Endodermal cell (in vitro differentiated cells): Measurements from ENCODE around the gene OPHN1. TPM values are rescaled to one million over a fixed set of nuclear protein-coding genes. Genes with fewer than 3 reads are reported as not detected.

ENCODE experiments used
- DNase-seq: peaks from one replicate; pipeline ENCODE4 v3.0.0-alpha.2; 2017
- H3K27ac ChIP-seq: 2 replicates; pipeline ENCODE4 v1.5.1; 2013; ENCODE audit warnings: mild to moderate bottlenecking, low read depth, low read length, moderate library complexity
- H3K27me3 ChIP-seq: 2 replicates; pipeline ENCODE4 v1.6.1; 2013; ENCODE audit warnings: mild to moderate bottlenecking, low read length, moderate library complexity; ENCODE audit not compliant: insufficient read depth, control insufficient read depth, poor library complexity, severe bottlenecking
- H3K36me3 ChIP-seq: 2 replicates; pipeline ENCODE4 v1.7.0; 2013; ENCODE audit warnings: mild to moderate bottlenecking, low read length, moderate library complexity; ENCODE audit not compliant: control insufficient read depth, insufficient read depth
- H3K4me1 ChIP-seq: one replicate; pipeline ENCODE4 v1.7.0; 2013; ENCODE audit warnings: low read length; ENCODE audit not compliant: control insufficient read depth, insufficient read depth
- H3K4me3 ChIP-seq: 2 replicates; pipeline ENCODE4 v1.5.1; 2013; ENCODE audit warnings: mild to moderate bottlenecking, low read length, moderate library complexity
- H3K9ac ChIP-seq: 2 replicates; pipeline ENCODE4 v1.6.1; 2013; ENCODE audit warnings: mild to moderate bottlenecking, low read length, moderate library complexity; ENCODE audit not compliant: poor library complexity, severe bottlenecking; ENCODE audit errors: extremely low read depth
- H3K9me3 ChIP-seq: 2 replicates; pipeline ENCODE4 v1.6.1; 2013; ENCODE audit warnings: mild to moderate bottlenecking, low read length, moderate library complexity; ENCODE audit not compliant: control insufficient read depth
- H3K27ac Mint-ChIP-seq: 2 replicates; pipeline ENCODE4 v1.8.0; 2020; ENCODE audit warnings: mixed read lengths
- H3K27me3 Mint-ChIP-seq: 2 replicates; pipeline ENCODE4 v1.8.0; 2021; ENCODE audit warnings: mild to moderate bottlenecking, mixed read lengths; ENCODE audit not compliant: insufficient read depth
- H3K36me3 Mint-ChIP-seq: 2 replicates; pipeline ENCODE4 v1.8.0; 2020; ENCODE audit warnings: low read depth, mixed read lengths
- H3K4me1 Mint-ChIP-seq: 2 replicates; pipeline ENCODE4 v1.8.0; 2020; ENCODE audit warnings: mixed read lengths
- H3K4me3 Mint-ChIP-seq: 2 replicates; pipeline ENCODE4 v1.8.0; 2020; ENCODE audit warnings: mild to moderate bottlenecking, moderate library complexity, mixed read lengths
- H3K9me3 Mint-ChIP-seq: 2 replicates; pipeline ENCODE4 v1.8.0; 2020; ENCODE audit warnings: mild to moderate bottlenecking, mixed read lengths
- CTCF ChIP-seq: fragments of 200-600 bp; sonication (generic); conservative IDR thresholded peaks from 2 replicates; pipeline ENCODE4 v1.5.0; 2021; ENCODE audit warnings: antibody characterized with exemption, mild to moderate bottlenecking
- WGBS, 2 experiments: methylation state at CpG; one replicate each; pipeline versions ENCODE4 v1.1.5 to v1.1.7; 2013; ENCODE audit warnings: missing lambda C conversion rate in 2 of 2, mixed read lengths in 1 of 2; ENCODE audit not compliant: insufficient coverage in 1 of 2, insufficient read length in 1 of 2; 5-methylcytosine and 5-hydroxymethylcytosine counted together
- total RNA-seq, 2 donors: library from RNA; stranded (reverse); fragmentation: NEBNext Ultra II Directional in 1 of 2; extraction: Animal tissue kit (Norgen Biotek cat#: 25700) in 1 of 2; gene quantifications; 2 replicates in 1 of 2; 3 replicates in 1 of 2; pipeline ENCODE4 v1.2.1, GENCODE V29; 2021

The OPHN1 gene
- total RNA-seq, 2 donors from 2014 or later, result 2.9 to 5.0 TPM

- H3K4me1 ChIP-seq, result no peaks in the 10 kb centered on the region
Measured at GRCh38 chrX:68413254-68413653, 20.0 kb downstream of the OPHN1 start.

DNA sequence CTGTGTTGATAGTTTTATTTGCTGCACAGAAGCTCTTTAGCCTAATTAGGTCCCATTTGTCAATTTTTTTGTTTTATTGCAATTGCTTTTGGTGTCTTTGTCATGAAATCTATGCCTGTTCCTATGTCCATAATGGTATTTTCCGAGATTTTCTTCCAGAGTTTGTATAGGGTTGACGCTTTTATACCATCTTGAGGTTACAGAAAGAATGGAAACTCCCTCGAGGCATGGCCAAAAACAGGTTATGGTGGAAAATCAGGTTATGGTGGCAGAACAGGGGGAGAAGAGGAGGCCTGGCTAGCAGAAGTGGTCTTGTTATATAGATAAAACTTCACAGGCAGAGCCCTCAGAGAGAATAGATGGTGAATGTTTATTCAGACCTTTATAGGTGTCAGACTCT, 21.6 kb downstream of the OPHN1 start:
- Histone ChIP-seq H3K9me3 (no peaks in the 10 kb centered on the region), H3K36me3 (no peaks in the 10 kb centered on the region), H3K4me1 (no peaks in the 10 kb centered on the region), H3K27ac (no peak overlapping the region), H3K4me3 (no peak overlapping the region), H3K27me3 (no peaks in the 10 kb centered on the region), H3K9ac (no peak overlapping the region)
- Mint-ChIP-seq H3K4me1 (peaks cover 10% of the 10 kb centered on the region), H3K9me3 (peaks cover 35% of the 10 kb centered on the region), H3K27me3 (no peaks in the 10 kb centered on the region), H3K4me3 (no peak overlapping the region), H3K36me3 (no peaks in the 10 kb centered on the region), H3K27ac (no peak overlapping the region)
- 80 to 90% methylated on average over 2 to 3 of the region's 3 CpGs for WGBS, 2 experiments
- TF ChIP-seq CTCF, result no peak
- no peak for DNase-seq

More at GRCh38 chrX:68413254-68413653, 20.0 kb downstream of the OPHN1 start:
- no peak for DNase-seq
- H3K27me3 ChIP-seq, result no peaks in the 10 kb centered on the region
- no peak for TF ChIP-seq CTCF
- Mint-ChIP-seq H3K36me3 (no peaks in the 10 kb centered on the region), H3K4me1 (peaks cover 10% of the 10 kb centered on the region), H3K27me3 (no peaks in the 10 kb centered on the region), H3K4me3 (no peak overlapping the region), H3K27ac (no peak overlapping the region), H3K9me3 (peaks cover 30% of the 10 kb centered on the region)
- no peak overlapping the region for H3K27ac ChIP-seq
- 95 to 100% methylated on average over 1 to 3 of the region's 3 CpGs for WGBS, 2 experiments
- H3K9me3 ChIP-seq, result no peaks in the 10 kb centered on the region
- H3K36me3 ChIP-seq, result no peaks in the 10 kb centered on the region
- H3K4me3 ChIP-seq, result no peak overlapping the region
- H3K9ac ChIP-seq, result no peak overlapping the region

- Histone ChIP-seq H3K4me3 (no peak overlapping the region), H3K36me3 (no peaks in the 10 kb centered on the region), H3K9me3 (no peaks in the 10 kb centered on the region), H3K9ac (no peak overlapping the region), H3K4me1 (no peaks in the 10 kb centered on the region), H3K27me3 (no peaks in the 10 kb centered on the region), H3K27ac (no peak overlapping the region)
- Mint-ChIP-seq H3K27me3 (no peaks in the 10 kb centered on the region), H3K36me3 (no peaks in the 10 kb centered on the region), H3K27ac (no peak overlapping the region), H3K4me3 (no peak overlapping the region), H3K9me3 (peaks cover 33% of the 10 kb centered on the region), H3K4me1 (peaks cover 10% of the 10 kb centered on the region)
- DNase-seq, result no peak
- no peak for TF ChIP-seq CTCF
- WGBS, 2 experiments, result 78% methylated on average over 1 of the region's 1 CpG; no CpG with 5 or more reads in 1 of the 2 experiments
Measured at GRCh38 chrX:68409194-68409593, 24.1 kb downstream of the OPHN1 start.
